PC-3 (cell line): Measurements from ENCODE around the gene SRGAP3. TPM values are rescaled to one million over a fixed set of nuclear protein-coding genes. Genes with fewer than 3 reads are reported as not detected.

Experiments
- ATAC-seq: fragments of 200-7000 bp; cut with Tn5 transposase; 2 replicates; pipeline ENCODE4 v1.9.1; 2020; ENCODE audit warnings: mild to moderate bottlenecking, moderate library complexity
- BruUV-seq: library from RNA; stranded (reverse); fragments of 400-500 nt; replicated peaks from 2 replicates; lab custom pipeline; 2021; lab: Mats Ljungman, UMichigan
- CTCF ChIA-PET: fragments of 300-600 bp; sonication (Branson Sonifier 250); formaldehyde crosslinking; loops from one replicate; lab custom pipeline; 2022; ENCODE audit warnings: antibody characterized with exemption; lab: Charles Lee
- POLR2A ChIA-PET: fragments of 300-600 bp; sonication (Branson Sonifier 250); formaldehyde crosslinking; loops from one replicate; lab custom pipeline; 2022; ENCODE audit warnings: antibody characterized with exemption; ENCODE audit not compliant: unreplicated experiment; lab: Charles Lee
- DNase-seq: peaks from one replicate; pipeline ENCODE4 v3.0.0-alpha.2; 2015
- H2AFZ ChIP-seq: fragments of 300-600 bp; sonication (generic); 2 replicates; pipeline ENCODE4 v1.6.0; 2016; ENCODE audit warnings: antibody characterized with exemption, low read length
- H3F3A ChIP-seq: fragments of 300-600 bp; sonication (generic); one replicate; pipeline ENCODE4 v1.6.0; 2017; ENCODE audit warnings: antibody characterized with exemption, low read length, control low read depth, mild to moderate bottlenecking; ENCODE audit not compliant: unreplicated experiment
- H3K27ac ChIP-seq: fragments of 300-600 bp; sonication (generic); 2 replicates; pipeline ENCODE4 v1.5.1; 2016; ENCODE audit warnings: mild to moderate bottlenecking, low read length
- H3K27me3 ChIP-seq: fragments of 300-600 bp; sonication (generic); 2 replicates; pipeline ENCODE4 v1.6.1; 2016; ENCODE audit warnings: low read length, mixed read lengths
- H3K36me3 ChIP-seq: fragments of 300-600 bp; sonication (generic); 2 replicates; pipeline ENCODE4 v1.6.1; 2016; ENCODE audit warnings: low read depth, mixed run types, low read length, mixed read lengths
- H3K4me1 ChIP-seq: fragments of 300-600 bp; sonication (generic); 2 replicates; pipeline ENCODE4 v1.5.1; 2016; ENCODE audit warnings: low read length; ENCODE audit not compliant: insufficient read depth
- H3K4me2 ChIP-seq: fragments of 300-600 bp; sonication (generic); 2 replicates; pipeline ENCODE4 v1.6.0; 2016; ENCODE audit warnings: low read length
- H3K4me3 ChIP-seq: fragments of 300-600 bp; sonication (generic); 2 replicates; pipeline ENCODE4 v1.5.1; 2016; ENCODE audit warnings: mild to moderate bottlenecking, low read length, mixed read lengths
- H3K79me2 ChIP-seq: fragments of 300-600 bp; sonication (generic); 2 replicates; pipeline ENCODE4 v1.6.1; 2017; ENCODE audit warnings: low read length, mixed read lengths
- H3K9ac ChIP-seq: fragments of 300-600 bp; sonication (generic); 2 replicates; pipeline ENCODE4 v1.6.0; 2016; ENCODE audit warnings: mild to moderate bottlenecking, low read length
- H3K9me2 ChIP-seq: fragments of 300-600 bp; sonication (generic); replicated peaks from 2 replicates; pipeline ENCODE4 v1.6.1; 2016; ENCODE audit warnings: mixed run types, low read length, mixed read lengths
- H3K9me3 ChIP-seq: fragments of 300-600 bp; sonication (generic); 2 replicates; pipeline ENCODE4 v1.6.1; 2016; ENCODE audit warnings: low read length, mixed read lengths
- H4K20me1 ChIP-seq: fragments of 300-600 bp; sonication (generic); 2 replicates; pipeline ENCODE4 v1.6.1; 2016; ENCODE audit warnings: low read length, mixed read lengths
- CTCF ChIP-seq: fragments of 300-600 bp; sonication (generic); conservative IDR thresholded peaks from 2 replicates; pipeline ENCODE4 v1.5.1; 2017; ENCODE audit warnings: antibody characterized with exemption, low read depth, mild to moderate bottlenecking, low read length
- EZH2 ChIP-seq: fragments of 300-600 bp; sonication (generic); IDR thresholded peaks from one replicate; pipeline ENCODE4 v1.6.1; 2017; ENCODE audit warnings: antibody characterized with exemption, mild to moderate bottlenecking, low read length; ENCODE audit not compliant: unreplicated experiment
- EZH2phosphoT487 ChIP-seq: fragments of 300-600 bp; sonication (generic); IDR thresholded peaks from 2 replicates; pipeline ENCODE4 v1.6.1; 2018; ENCODE audit warnings: mild to moderate bottlenecking, antibody characterized with exemption, low read length, borderline replicate concordance
- intact Hi-C: fragments of 100-400 bp; cut with micrococcal nuclease; formaldehyde crosslinking; loops from 2 replicates; pipeline ENCODE4 v1.9.0; 2023
- total RNA-seq: library from RNA; depleted of rRNA; stranded (reverse); fragments of >200 nt; gene quantifications from 2 replicates; pipeline ENCODE4 v1.2.3, GENCODE V29; 2014

Gene SRGAP3
- total RNA-seq, 1 experiment from 2014 or later: 7.5 TPM

GRCh38 chr3:8981296-8981695 lies 268.1 kb downstream of the SRGAP3 start:
- Histone ChIP-seq H2AFZ (no peak overlapping the region), H3K36me3 (no peaks in the 10 kb centered on the region), H3K4me2 (no peak overlapping the region), H3K27ac (no peak overlapping the region), H3K9me3 (no peaks in the 10 kb centered on the region), H3K4me1 (no peaks in the 10 kb centered on the region), H3K9ac (no peak overlapping the region), H3K27me3 (peaks cover 3% of the 10 kb centered on the region; the same call in 1 of the 2 replicates), H3K4me3 (no peak overlapping the region), H3F3A (no peaks in the 10 kb centered on the region), H4K20me1 (no peaks in the 10 kb centered on the region), H3K79me2 (no peaks in the 10 kb centered on the region), H3K9me2 (no peaks in the 10 kb centered on the region)
- TF ChIP-seq EZH2phosphoT487: no peak
- TF ChIP-seq CTCF: no peak
- TF ChIP-seq EZH2: no peak
- no TSS peak for BruUV-seq
- POLR2A ChIA-PET: no interaction called here
- intact Hi-C loops: no loop called here
- no peak for DNase-seq
- no peak for ATAC-seq
- CTCF ChIA-PET: no interaction called here

DNA sequence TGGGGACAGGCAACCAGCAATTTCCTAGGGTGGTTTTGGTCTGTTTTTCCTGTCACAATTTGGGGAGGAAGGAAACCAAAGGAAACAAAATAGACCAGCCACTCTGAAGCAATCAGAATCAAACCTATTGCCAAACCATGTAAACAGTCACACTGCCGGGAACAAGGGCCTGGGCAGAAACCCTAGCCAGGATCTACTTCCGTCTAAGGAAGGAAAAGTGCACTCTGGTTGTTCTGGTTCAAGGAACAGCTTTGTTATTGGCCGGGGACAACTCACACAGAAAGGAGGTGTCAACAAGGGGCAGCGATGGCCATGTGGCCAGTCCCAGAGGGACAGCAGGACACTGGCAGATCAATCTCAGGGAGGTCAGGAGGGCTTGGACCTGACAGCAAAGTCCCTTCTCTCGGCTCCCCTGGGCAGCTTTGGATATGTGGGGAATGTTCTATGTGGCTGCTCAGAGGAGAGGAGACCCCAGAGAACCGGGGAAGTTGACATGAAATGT lies 268.6 kb downstream of the SRGAP3 start:
- H3K4me2 ChIP-seq: no peak overlapping the region
- no peak for DNase-seq
- no peak overlapping the region for H3K27ac ChIP-seq
- TF ChIP-seq EZH2 (no peak), EZH2phosphoT487 (no peak), CTCF (no peak)
- BruUV-seq: no TSS peak
- no peak for ATAC-seq
- peaks cover 3% of the 10 kb centered on the region; the same call in 1 of the 2 replicates for H3K27me3 ChIP-seq
- POLR2A ChIA-PET: no interaction called here
- H3K9me3 ChIP-seq: no peaks in the 10 kb centered on the region
- no peaks in the 10 kb centered on the region for H3K36me3 ChIP-seq
- CTCF ChIA-PET: no interaction called here
- H3K4me3 ChIP-seq: no peak overlapping the region
- no peaks in the 10 kb centered on the region for H3F3A ChIP-seq
- intact Hi-C loops: no loop called here
- H3K79me2 ChIP-seq: no peaks in the 10 kb centered on the region
- H3K9me2 ChIP-seq: no peaks in the 10 kb centered on the region
- no peak overlapping the region for H3K9ac ChIP-seq
- no peaks in the 10 kb centered on the region for H3K4me1 ChIP-seq
- no peak overlapping the region for H2AFZ ChIP-seq
- no peaks in the 10 kb centered on the region for H4K20me1 ChIP-seq

DNA sequence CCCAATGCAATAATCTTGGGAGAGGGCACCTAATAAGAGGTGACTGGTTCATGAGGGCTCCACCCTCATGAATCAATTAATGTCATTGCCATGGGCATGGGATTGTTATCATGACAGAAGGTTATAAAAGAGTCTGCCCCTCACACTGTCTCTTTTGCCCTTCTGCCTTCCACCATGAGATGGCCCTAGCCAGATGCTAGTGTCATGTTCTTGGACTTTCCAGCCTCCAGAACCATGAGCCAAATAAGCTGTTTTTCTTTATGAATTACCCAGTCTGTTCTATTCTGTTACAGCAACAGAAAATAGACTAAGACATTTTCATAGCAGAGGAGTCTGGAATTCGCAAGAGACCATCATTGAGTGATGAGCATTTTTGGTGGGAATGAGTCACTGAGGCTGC lies 270.2 kb downstream of the SRGAP3 start:
- no TSS peak for BruUV-seq
- CTCF ChIA-PET: no interaction called here

More for the DNA sequence above, 270.2 kb downstream of the SRGAP3 start:
- H2AFZ ChIP-seq: no peak overlapping the region
- H3K4me1 ChIP-seq: no peaks in the 10 kb centered on the region
- POLR2A ChIA-PET: no interaction called here
- no peaks in the 10 kb centered on the region for H3K9me3 ChIP-seq
- no peak overlapping the region for H3K9ac ChIP-seq
- H3F3A ChIP-seq: no peaks in the 10 kb centered on the region
- H3K27ac ChIP-seq: no peak overlapping the region
- no peaks in the 10 kb centered on the region for H3K79me2 ChIP-seq
- H3K4me3 ChIP-seq: no peak overlapping the region
- no peak overlapping the region for H3K4me2 ChIP-seq
- peaks cover 3% of the 10 kb centered on the region; the same call in 1 of the 2 replicates for H3K27me3 ChIP-seq
- no peaks in the 10 kb centered on the region for H3K9me2 ChIP-seq
- no peaks in the 10 kb centered on the region for H3K36me3 ChIP-seq
- DNase-seq: no peak
- H4K20me1 ChIP-seq: no peaks in the 10 kb centered on the region
- ATAC-seq: no peak
- no peak for TF ChIP-seq EZH2
- TF ChIP-seq EZH2phosphoT487: no peak
- TF ChIP-seq CTCF: no peak
- intact Hi-C loops: no loop called here
